Neural cell (in vitro differentiated cells): ENCODE data around the gene RHPN2.

Experiments
- POLR2AphosphoS5 ChIP-seq: IDR thresholded peaks from 2 replicates; pipeline ENCODE4 v1.6.1; 2012
- TF ChIP-seq, protein P1 (sequence below): fragments of 450-650 bp; IDR thresholded peaks from 2 replicates; pipeline ENCODE4 v1.5.1; 2014; ENCODE audit warnings: antibody characterized with exemption, mild to moderate bottlenecking, moderate library complexity; ENCODE audit not compliant: poor library complexity, severe bottlenecking

DNA sequence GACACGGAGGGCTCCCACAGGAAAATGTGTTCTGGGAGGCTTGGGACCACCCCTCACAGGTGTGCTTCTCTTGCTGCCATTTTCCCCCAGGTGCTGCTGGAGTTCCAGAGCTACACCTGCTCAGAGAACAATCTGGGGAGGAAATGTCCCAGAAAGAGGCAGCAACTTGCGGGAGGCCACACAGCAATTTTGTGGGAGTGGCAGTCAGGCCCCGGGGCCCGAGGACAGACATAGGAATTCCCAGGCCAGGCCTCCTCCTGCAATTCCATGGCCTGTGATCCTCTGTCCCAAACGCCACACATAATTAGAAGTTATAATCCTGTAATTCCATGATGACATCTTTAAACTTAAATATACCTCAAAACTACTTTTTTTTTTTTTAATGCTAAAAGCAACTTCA lies 1.8 kb downstream of the RHPN2 start:
- TF ChIP-seq, protein P1, sequence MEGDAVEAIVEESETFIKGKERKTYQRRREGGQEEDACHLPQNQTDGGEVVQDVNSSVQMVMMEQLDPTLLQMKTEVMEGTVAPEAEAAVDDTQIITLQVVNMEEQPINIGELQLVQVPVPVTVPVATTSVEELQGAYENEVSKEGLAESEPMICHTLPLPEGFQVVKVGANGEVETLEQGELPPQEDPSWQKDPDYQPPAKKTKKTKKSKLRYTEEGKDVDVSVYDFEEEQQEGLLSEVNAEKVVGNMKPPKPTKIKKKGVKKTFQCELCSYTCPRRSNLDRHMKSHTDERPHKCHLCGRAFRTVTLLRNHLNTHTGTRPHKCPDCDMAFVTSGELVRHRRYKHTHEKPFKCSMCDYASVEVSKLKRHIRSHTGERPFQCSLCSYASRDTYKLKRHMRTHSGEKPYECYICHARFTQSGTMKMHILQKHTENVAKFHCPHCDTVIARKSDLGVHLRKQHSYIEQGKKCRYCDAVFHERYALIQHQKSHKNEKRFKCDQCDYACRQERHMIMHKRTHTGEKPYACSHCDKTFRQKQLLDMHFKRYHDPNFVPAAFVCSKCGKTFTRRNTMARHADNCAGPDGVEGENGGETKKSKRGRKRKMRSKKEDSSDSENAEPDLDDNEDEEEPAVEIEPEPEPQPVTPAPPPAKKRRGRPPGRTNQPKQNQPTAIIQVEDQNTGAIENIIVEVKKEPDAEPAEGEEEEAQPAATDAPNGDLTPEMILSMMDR, result no peak
- TF ChIP-seq POLR2AphosphoS5, result no peak
